Neural crest cell (in vitro differentiated cells): ENCODE data around the gene MGST2. TPM values are rescaled to one million over a fixed set of nuclear protein-coding genes. Genes with fewer than 3 reads are reported as not detected.
"Not testable (repeated sequence)": the region's sequence is repeated elsewhere in the genome, so short reads cannot be mapped to it uniquely, and the experiment has no call there.

ENCODE experiments used
- DNase-seq: peaks from one replicate; pipeline ENCODE4 v3.0.0; 2021; ENCODE audit warnings: low read depth, mixed read lengths, low spot score
- H3K27ac Mint-ChIP-seq: one replicate; pipeline ENCODE4 v1.8.0; 2021; ENCODE audit warnings: mild to moderate bottlenecking, mixed read lengths; ENCODE audit not compliant: unreplicated experiment
- H3K27me3 Mint-ChIP-seq: 2 replicates; pipeline ENCODE4 v1.8.0; 2021; ENCODE audit warnings: low read depth, mild to moderate bottlenecking, mixed read lengths
- H3K36me3 Mint-ChIP-seq: 2 replicates; pipeline ENCODE4 v1.8.0; 2021; ENCODE audit warnings: low read depth, mild to moderate bottlenecking, mixed read lengths
- H3K4me1 Mint-ChIP-seq: 2 replicates; pipeline ENCODE4 v1.8.0; 2021; ENCODE audit warnings: mixed read lengths
- H3K4me3 Mint-ChIP-seq: one replicate; pipeline ENCODE4 v1.8.0; 2021; ENCODE audit warnings: mild to moderate bottlenecking, mixed read lengths
- H3K9me3 Mint-ChIP-seq: 2 replicates; pipeline ENCODE4 v1.8.0; 2021; ENCODE audit warnings: mixed read lengths
- total RNA-seq: library from RNA; stranded (reverse); gene quantifications from 2 replicates; pipeline ENCODE4 v1.2.1, GENCODE V29; 2021
- TF ChIP-seq, protein P1 (sequence below): fragments of 200-600 bp; sonication (generic); conservative IDR thresholded peaks from 2 replicates; pipeline ENCODE4 v1.5.0; 2021; ENCODE audit warnings: antibody characterized with exemption, mild to moderate bottlenecking

The MGST2 gene
- total RNA-seq, 1 donor from 2014 or later, result 15.3 TPM

DNA sequence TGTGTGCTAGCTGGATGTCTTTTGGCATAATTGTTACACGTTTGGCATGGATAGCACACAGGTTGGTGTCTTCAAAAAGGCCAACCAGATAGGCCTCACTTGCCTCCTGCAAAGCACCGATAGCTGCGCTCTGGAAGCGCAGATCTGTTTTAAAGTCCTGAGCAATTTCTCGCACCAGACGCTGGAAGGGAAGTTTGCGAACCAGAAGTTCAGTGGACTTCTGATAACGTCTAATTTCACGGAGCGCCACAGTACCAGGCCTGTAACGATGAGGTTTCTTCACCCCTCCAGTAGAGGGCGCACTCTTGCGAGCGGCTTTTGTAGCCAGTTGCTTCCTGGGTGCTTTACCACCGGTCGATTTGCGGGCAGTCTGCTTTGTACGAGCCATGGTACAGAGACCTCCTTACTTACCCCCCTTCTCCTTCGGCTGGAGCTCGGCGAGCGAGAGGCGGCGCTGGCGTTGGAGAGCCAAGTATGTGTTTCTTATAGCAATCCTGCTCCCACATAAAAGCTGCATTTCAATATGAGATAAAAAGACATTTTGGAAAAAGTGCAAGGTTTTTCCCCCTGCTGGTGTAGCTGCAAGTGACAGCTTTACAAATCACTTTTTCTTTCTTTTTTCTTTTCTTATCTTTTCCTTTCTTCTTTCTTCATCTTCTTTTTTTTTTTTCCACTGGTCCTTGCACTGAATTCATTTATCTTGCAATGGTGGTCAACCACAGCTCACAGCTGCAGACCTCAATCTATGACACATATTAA lies 32.7 kb downstream of the MGST2 start:
- not testable (repeated sequence) for H3K4me3 Mint-ChIP-seq, H3K9me3 Mint-ChIP-seq, H3K27me3 Mint-ChIP-seq, DNase-seq, H3K4me1 Mint-ChIP-seq, H3K27ac Mint-ChIP-seq
- peaks cover 11% of the 10 kb centered on the region for H3K36me3 Mint-ChIP-seq
- TF ChIP-seq, protein P1, sequence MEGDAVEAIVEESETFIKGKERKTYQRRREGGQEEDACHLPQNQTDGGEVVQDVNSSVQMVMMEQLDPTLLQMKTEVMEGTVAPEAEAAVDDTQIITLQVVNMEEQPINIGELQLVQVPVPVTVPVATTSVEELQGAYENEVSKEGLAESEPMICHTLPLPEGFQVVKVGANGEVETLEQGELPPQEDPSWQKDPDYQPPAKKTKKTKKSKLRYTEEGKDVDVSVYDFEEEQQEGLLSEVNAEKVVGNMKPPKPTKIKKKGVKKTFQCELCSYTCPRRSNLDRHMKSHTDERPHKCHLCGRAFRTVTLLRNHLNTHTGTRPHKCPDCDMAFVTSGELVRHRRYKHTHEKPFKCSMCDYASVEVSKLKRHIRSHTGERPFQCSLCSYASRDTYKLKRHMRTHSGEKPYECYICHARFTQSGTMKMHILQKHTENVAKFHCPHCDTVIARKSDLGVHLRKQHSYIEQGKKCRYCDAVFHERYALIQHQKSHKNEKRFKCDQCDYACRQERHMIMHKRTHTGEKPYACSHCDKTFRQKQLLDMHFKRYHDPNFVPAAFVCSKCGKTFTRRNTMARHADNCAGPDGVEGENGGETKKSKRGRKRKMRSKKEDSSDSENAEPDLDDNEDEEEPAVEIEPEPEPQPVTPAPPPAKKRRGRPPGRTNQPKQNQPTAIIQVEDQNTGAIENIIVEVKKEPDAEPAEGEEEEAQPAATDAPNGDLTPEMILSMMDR, result peak; percentile 53

DNA sequence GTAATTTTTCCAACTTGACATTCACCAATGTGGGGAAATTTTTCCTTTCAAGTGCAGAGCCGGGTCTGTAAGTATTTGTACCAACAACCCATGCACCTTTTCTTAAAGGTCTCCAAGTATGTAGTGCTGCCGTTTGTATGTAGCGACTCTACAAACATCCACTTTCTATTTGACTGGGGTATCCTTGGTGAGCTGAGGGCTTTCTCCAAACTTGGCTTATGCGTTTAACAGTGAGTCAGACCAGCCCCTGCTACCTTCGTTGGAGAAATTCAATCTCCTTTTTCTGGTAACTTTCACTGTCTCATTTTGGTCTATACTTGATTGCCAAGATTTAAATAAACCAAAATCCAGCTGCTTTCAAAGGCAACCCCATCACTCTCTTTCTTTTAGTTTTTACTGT lies 34.9 kb downstream of the MGST2 start:
- TF ChIP-seq, protein P1, result no peak
- H3K9me3 Mint-ChIP-seq, result peaks cover 9% of the 10 kb centered on the region
- no peak overlapping the region for H3K4me3 Mint-ChIP-seq
- no peaks in the 10 kb centered on the region for H3K27me3 Mint-ChIP-seq
- H3K36me3 Mint-ChIP-seq, result peaks cover 20% of the 10 kb centered on the region
- H3K4me1 Mint-ChIP-seq, result peaks cover 5% of the 10 kb centered on the region
- H3K27ac Mint-ChIP-seq, result no peak overlapping the region
- DNase-seq, result no peak

DNA sequence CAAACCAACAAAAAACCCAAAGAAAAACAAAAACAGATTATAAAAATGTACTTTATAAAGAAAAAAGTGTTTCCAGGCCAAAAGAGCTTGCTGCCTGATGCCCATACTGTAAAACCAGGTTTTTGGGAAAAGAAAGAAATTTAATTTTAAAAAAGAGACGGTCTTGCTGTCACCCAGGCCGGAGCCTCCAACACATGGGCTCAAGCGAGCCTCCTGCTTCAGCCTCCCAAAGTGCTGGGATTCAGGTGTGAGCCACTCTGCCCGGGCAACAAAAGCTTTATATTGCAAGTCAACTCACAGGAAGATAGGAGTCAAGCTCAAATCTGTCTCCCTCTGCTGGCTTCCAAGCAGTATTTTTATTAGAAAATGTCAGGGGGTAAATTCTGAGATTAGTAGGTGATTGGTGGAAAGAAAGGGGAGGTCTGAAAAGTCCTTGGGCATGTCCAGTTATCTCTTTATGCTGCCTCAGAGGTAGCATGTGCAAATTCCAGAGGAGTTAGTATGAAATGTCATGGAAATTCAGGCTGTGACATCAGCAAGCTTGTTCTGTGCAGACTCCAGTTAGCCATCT lies 39.4 kb downstream of the MGST2 start:
- peaks cover 40% of the 10 kb centered on the region for H3K36me3 Mint-ChIP-seq
- TF ChIP-seq, protein P1, result peak; percentile 48
- H3K27ac Mint-ChIP-seq, result no peak overlapping the region

GRCh38 chr4:139709660-139710059 lies 44.0 kb downstream of the MGST2 start:
- Mint-ChIP-seq H3K4me3 (no peak overlapping the region), H3K36me3 (peaks cover 33% of the 10 kb centered on the region), H3K27ac (peak overlapping the region; percentile 54)

More for the DNA sequence above, 39.4 kb downstream of the MGST2 start:
- Mint-ChIP-seq H3K4me3 (no peak overlapping the region), H3K9me3 (peaks cover 9% of the 10 kb centered on the region), H3K27me3 (no peaks in the 10 kb centered on the region), H3K4me1 (peaks cover 6% of the 10 kb centered on the region)
- DNase-seq, result no peak

DNA sequence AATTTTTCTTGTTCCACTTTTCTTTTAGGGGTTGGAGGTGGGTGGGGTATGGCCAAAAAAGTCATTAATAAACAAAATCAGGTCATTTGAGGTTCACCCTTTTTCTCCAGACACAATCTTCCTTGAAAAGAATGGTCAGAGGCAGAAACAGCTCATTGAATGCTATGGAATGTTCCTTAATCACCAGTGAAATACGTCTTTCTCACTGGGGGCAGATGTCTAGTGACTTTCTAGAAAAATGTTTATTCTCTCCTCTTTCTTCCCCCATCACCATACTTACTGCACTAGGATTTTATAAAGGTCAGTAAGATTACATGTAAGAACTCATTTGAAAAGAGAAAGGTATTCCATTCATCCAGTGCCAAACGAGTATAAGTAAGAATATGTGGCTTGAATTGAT lies 44.5 kb downstream of the MGST2 start:
- no peak overlapping the region for H3K4me3 Mint-ChIP-seq
- peaks cover 32% of the 10 kb centered on the region for H3K36me3 Mint-ChIP-seq
- no peak for DNase-seq
- H3K27me3 Mint-ChIP-seq, result no peaks in the 10 kb centered on the region
- TF ChIP-seq, protein P1, result no peak
- H3K9me3 Mint-ChIP-seq, result peaks cover 6% of the 10 kb centered on the region
- peaks cover 14% of the 10 kb centered on the region for H3K4me1 Mint-ChIP-seq
- no peak overlapping the region for H3K27ac Mint-ChIP-seq

More at GRCh38 chr4:139709660-139710059, 44.0 kb downstream of the MGST2 start:
- TF ChIP-seq, protein P1, result no peak
- Mint-ChIP-seq H3K27me3 (no peaks in the 10 kb centered on the region), H3K4me1 (peaks cover 14% of the 10 kb centered on the region), H3K9me3 (peaks cover 7% of the 10 kb centered on the region)
- DNase-seq, result no peak
